ENCODE measurements around the gene LAMTOR2. TPM values are rescaled to one million over a fixed set of nuclear protein-coding genes. Genes with fewer than 3 reads are reported as not detected.
"Not testable (repeated sequence)": the region's sequence is repeated elsewhere in the genome, so short reads cannot be mapped to it uniquely, and the experiment has no call there.

The LAMTOR2 gene
- 66.6 TPM for total RNA-seq

DNA sequence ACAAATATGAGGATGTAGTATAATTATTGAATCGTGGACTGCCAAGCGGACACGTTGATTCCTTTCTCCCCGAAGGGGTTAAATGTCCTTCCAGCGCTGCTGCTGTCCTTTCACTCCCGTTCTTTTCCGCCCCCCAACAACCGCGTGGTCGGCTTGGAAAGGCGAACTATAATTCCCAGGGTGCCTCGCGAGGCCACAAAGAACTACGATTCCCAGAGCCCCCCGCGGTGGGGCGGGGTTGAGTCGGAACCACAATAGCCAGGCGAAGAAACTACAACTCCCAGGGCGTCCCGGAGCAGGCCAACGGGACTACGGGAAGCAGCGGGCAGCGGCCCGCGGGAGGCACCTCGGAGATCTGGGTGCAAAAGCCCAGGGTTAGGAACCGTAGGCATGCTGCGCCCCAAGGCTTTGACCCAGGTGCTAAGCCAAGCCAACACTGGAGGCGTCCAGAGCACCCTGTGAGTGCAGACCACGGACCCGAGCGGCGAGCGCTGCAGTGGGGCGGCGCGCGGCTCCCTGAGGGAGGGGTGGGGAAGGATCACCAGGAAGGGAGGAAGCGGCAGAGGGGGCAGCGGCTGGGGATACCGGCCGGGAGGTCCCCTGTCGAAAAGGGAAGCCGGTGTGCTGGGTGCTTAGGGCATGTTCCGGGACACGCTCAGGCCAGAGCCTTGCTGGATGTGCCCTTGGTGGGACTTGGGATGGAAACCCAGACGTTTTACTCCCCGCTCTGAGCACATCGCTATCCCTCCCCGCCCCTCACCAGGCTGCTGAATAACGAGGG lies at the start of gene LAMTOR2:
LAMTOR2 (plus strand) TSS at position 283 of the 781 bp plus-strand sequence; CDS start at position 391, 108 bp downstream.
- DNase-seq (ENCODE audit: low spot score) (peak; percentile 99), ATAC-seq (peak; percentile 85)

- no peak for DNase-seq (ENCODE audit: low spot score)
- ATAC-seq = no peak
Measured at GRCh38 chr1:156004843-156005584, 49.6 kb upstream of the LAMTOR2 start.

- no peak for ATAC-seq
Measured at GRCh38 chr1:156006666-156007376, 47.8 kb upstream of the LAMTOR2 start.

GRCh38 chr1:156009404-156009803 lies 45.2 kb upstream of the LAMTOR2 start:
- ATAC-seq (no peak), DNase-seq (ENCODE audit: low spot score) (no peak)

More at GRCh38 chr1:156006666-156007376, 47.8 kb upstream of the LAMTOR2 start:
- no peak for DNase-seq (ENCODE audit: low spot score)

DNA sequence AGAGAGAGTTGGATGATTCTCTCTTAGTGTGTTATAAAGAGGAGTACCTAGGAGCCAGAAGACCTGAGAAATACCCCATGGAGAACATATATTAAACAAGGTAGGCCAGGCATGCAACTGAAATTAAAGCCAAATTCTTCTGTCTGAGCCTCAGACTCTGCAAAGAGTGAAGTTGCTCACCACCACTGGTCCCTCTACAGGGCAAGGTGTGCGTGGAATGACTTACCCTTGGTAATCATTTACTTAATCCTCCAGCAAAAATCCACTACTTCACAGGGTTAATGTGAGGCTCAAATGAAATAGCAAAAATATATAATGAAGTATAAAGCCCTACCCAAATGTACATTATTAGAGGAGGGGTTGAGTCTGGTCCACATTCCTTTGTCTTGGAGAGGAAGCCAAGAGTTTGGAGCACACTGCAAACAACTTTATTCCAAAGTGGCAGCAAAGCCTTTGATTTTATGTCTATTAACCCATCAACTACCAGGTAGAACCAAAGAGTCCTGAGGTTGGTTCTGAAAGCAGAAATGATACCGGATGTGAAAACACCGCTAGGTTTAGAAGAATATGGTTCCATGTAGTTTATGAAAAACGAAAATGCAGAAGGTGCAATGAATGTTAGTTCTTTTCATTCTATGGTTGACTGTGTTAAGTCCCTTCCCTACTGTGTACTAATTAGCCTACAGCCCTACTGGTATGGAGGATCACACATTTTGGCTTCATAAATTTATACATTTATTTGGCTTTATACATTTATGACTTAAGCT lies 42.3 kb upstream of the LAMTOR2 start:
- ATAC-seq (no peak), DNase-seq (ENCODE audit: low spot score) (no peak)

GRCh38 chr1:156014829-156015228 lies 39.8 kb upstream of the LAMTOR2 start:
- DNase-seq (ENCODE audit: low spot score) (no peak), ATAC-seq (no peak)

GRCh38 chr1:156019946-156020292 lies 34.7 kb upstream of the LAMTOR2 start:
- DNase-seq (ENCODE audit: low spot score) (no peak), ATAC-seq (peak; percentile 4)

DNA sequence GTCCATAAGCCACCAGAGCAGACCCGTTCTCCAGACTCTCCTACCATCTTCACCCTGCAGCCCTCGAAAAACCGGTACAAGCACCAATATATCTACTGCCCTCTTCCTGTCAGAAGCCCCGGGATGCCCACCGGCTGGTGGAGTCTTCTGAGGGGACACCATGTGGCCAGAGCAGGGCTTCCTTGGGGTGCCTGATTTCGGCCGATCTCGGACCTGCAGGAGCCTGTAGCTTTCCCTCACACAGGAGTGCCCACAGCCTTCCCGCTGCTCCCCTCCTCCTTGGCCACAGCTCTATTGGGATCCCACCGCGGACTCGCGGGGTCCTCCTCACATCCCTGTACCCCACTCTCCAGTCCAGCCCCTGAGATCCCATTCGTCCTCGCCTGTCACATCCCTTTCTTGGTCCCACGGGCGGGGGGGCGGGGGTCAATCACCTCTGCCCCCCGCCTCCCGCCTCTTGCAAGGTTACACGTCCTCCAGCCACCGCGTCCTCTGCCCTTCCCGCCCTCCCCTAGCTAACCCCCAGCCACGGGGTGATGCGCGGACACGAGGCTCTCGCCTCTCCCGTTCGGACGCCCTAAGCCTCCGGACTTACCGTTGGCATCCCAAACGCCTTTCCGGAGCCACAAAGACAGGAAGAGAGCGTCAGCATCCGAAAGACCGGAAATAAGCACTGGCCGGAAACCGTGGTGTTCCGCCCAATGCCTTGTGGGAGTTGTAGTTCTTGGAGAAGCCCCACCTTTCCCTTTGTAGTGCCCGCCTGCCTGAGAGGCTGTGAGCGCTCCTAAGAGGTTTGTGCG lies 34.1 kb upstream of the LAMTOR2 start, which contains the start of gene SSR2:
SSR2 (minus strand) TSS at position 659 of the 800 bp plus-strand sequence. CDS start 784 bp downstream, outside the sequence.
- ATAC-seq = peak; percentile 99
- peak; percentile 91 for DNase-seq (ENCODE audit: low spot score)

GRCh38 chr1:156021093-156021428 lies 33.5 kb upstream of the LAMTOR2 start:
- DNase-seq (ENCODE audit: low spot score) (no peak), ATAC-seq (no peak)

- ATAC-seq (no peak), DNase-seq (ENCODE audit: low spot score) (no peak)
Measured at GRCh38 chr1:156021954-156022353, 32.6 kb upstream of the LAMTOR2 start.

GRCh38 chr1:156024801-156025200 lies 29.8 kb upstream of the LAMTOR2 start:
- DNase-seq (ENCODE audit: low spot score) = no peak
- peak; percentile 24 for ATAC-seq

DNA sequence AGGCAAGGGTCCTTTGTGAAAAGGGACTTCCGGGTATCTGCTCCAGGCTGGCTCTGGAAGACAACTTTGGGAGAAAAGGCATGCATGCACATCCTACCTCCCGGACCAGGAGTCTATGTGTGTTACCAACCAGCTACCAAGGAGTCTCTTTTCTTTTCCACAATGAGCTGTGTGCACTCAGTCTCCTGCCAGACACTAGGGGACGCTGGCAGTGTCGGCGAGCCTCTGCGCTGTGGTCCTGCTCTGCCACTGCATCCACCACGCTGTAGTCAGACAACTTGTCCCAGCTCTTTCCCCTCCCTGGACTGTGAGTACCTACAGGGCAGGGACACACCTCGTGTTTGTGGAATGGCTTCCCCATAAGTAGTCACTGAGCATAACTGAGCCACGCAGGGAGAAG lies 28.7 kb upstream of the LAMTOR2 start:
- ATAC-seq = peak; percentile 69

DNA sequence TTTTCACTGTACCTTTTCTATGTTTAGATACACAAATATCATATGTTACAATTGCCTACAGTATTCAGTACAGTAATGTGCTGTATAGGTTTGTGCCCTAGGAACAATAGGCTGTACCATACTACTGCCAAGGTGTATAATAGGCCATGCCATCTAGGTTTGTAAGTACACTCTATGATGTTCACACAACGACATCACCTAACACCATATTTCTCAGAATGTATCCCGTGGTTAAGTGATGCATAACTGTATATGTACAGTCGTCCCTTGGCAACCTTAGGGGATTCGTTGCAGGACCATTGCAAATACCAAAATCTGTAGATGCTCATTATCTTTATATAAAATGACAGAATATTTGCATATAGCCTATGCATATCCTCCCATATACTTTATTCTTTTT lies 28.0 kb upstream of the LAMTOR2 start:
- ATAC-seq (no peak), DNase-seq (ENCODE audit: low spot score) (no peak)

More for the DNA sequence above, 28.7 kb upstream of the LAMTOR2 start:
- no peak for DNase-seq (ENCODE audit: low spot score)

DNA sequence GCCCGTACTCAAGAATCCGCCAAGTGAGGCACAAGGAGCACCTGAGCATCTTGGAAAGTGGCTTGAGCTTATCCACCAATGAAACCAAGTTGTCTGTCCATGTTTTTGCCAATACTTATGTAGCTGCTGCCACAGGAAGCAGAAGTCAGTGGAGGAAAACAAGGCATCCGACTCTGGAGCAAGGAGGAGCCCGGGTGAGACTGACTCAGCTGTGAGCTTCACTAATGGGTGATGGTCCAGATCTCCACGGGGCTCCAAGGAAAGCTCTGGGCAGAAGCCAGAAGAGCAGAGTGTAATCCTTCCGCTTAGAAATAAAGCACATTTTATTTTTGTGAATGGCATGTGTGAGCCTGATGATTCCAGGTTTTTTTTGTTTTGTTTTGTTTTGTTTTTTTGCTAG lies 21.6 kb upstream of the LAMTOR2 start:
- DNase-seq (ENCODE audit: low spot score) = no peak
- ATAC-seq = peak; percentile 26

DNA sequence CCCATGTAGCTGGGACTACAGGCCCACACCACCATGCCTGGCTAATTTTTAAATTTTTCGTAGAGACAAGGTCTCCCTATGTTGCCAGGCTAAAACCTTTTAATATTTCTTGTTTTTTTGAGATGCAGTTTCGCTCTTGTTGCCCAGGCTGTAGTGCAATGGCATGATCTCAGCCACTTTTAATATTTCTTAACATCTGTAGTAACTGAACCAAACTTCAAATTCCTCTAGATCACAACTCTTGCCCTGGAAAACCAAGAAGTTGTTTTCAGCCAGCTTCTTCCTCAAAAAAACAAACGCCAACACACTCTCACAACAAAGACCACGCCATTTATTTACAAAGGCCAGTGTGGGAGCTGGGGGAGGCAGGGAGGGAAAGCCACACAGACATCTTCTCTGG lies 19.6 kb upstream of the LAMTOR2 start:
- DNase-seq (ENCODE audit: low spot score); ATAC-seq: not testable (repeated sequence)

- no peak for ATAC-seq
- no peak for DNase-seq (ENCODE audit: low spot score)
Measured at GRCh38 chr1:156042828-156043227, 11.8 kb upstream of the LAMTOR2 start.

DNA sequence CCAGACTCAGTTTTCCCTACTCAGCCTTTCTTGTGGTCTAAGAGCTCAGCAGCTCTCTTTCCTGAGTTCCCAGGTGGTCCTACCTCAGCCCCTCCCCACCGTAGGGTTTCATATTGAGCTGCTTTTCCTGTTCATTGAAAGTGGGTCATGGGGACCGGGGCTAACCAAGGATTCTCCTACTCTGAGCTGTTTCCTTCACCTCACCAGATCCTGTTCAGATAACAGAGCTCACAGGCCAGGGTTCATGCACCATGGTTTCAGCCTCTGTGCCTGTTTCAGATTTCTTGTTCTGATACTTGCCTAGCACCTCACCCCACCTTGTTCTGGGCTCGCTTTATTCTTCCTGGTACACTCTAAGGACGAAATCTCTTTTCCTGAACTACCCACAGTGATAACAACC lies 9.5 kb upstream of the LAMTOR2 start:
- ATAC-seq = no peak

GRCh38 chr1:156048663-156049258 lies 5.8 kb upstream of the LAMTOR2 start:
- ATAC-seq = no peak
- DNase-seq (ENCODE audit: low spot score) = no peak

More for the DNA sequence above, 9.5 kb upstream of the LAMTOR2 start:
- no peak for DNase-seq (ENCODE audit: low spot score)

- ATAC-seq (no peak), DNase-seq (ENCODE audit: low spot score) (no peak)
Measured at GRCh38 chr1:156050376-156050775, 4.2 kb upstream of the LAMTOR2 start.
